GM19467 (cell line): ENCODE data around the gene ASPHD2.

Source experiments
- ATAC-seq: cut with Tn5 transposase; IDR thresholded peaks from one replicate; pipeline ENCODE4 v1.9.1; 2021; ENCODE audit warnings: mild to moderate bottlenecking, moderate library complexity; ENCODE audit not compliant: unreplicated experiment

The ASPHD2 gene

DNA sequence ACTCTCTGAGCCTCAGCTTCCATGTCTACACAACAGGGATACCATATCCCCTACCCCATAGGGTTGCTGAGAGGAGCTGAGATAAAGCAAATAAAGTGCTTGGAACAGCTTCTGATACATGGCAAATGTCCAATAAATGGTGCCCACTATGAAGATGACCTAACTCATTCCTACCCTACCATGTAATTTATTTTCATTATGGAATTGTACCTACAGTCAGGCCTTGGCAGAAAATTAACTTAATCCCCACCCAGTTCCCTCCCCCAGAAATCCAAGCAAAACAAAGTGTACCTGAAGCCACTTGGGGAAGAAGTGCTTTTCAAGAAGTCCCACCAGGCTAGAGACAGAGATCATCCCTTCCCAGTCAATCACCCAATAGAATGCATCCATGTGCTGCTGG is 65.4 kb downstream of the ASPHD2 start:
- ATAC-seq: no peak
